Measurements from ENCODE around the gene DENND4A. TPM values are rescaled to one million over a fixed set of nuclear protein-coding genes. Genes with fewer than 3 reads are reported as not detected.

DENND4A gene
- total RNA-seq, 2 donors from 2014 or later: 15.7 to 21.8 TPM

GRCh38 chr15:65646486-65646885 lies 145.6 kb downstream of the DENND4A start:
- Histone ChIP-seq H3K27me3 (no peaks in the 10 kb centered on the region), H3K4me1 (no peaks in the 10 kb centered on the region), H3K4me3 (no peak overlapping the region), H3K9me3 (no peaks in the 10 kb centered on the region), H3K36me3 (no peaks in the 10 kb centered on the region), H3K9ac (ENCODE audit: low read depth in 2 of 2, low read length in 2 of 2) (no peak overlapping the region), H3K27ac (no peak overlapping the region)
- no peak for DNase-seq
- TF ChIP-seq CTCF (IDR thresholded peaks at IDR 0.05): no peak
- intact Hi-C loops (cut with DNase I): loop anchor here (10.0 kb wide), 1 partner anchor 178 kb away; no protein-coding TSS in a partner anchor

- Histone ChIP-seq H3K4me3 (no peak overlapping the region), H3K27ac (no peak overlapping the region), H3K4me1 (no peaks in the 10 kb centered on the region), H3K36me3 (no peaks in the 10 kb centered on the region), H3K9ac (ENCODE audit: low read depth in 2 of 2, low read length in 2 of 2) (no peak overlapping the region), H3K27me3 (no peaks in the 10 kb centered on the region), H3K9me3 (no peaks in the 10 kb centered on the region)
- no peak for TF ChIP-seq CTCF (IDR thresholded peaks at IDR 0.05)
- DNase-seq: no peak
- intact Hi-C loops (cut with DNase I): loop anchor here (10.0 kb wide), 1 partner anchor 179 kb away; no protein-coding TSS in a partner anchor
Observed at GRCh38 chr15:65645392-65645791, 146.7 kb downstream of the DENND4A start.

- intact Hi-C loops (cut with DNase I): loop anchor here (10.0 kb wide), 1 partner anchor 181 kb away; no protein-coding TSS in a partner anchor
- Histone ChIP-seq H3K36me3 (no peaks in the 10 kb centered on the region), H3K9ac (ENCODE audit: low read depth in 2 of 2, low read length in 2 of 2) (no peak overlapping the region), H3K4me3 (no peak overlapping the region), H3K9me3 (no peaks in the 10 kb centered on the region), H3K4me1 (no peaks in the 10 kb centered on the region), H3K27ac (no peak overlapping the region), H3K27me3 (no peaks in the 10 kb centered on the region)
- TF ChIP-seq CTCF (IDR thresholded peaks at IDR 0.05): no peak
- DNase-seq: no peak
Observed at GRCh38 chr15:65644282-65644681, 147.8 kb downstream of the DENND4A start.

- no peak for TF ChIP-seq CTCF (IDR thresholded peaks at IDR 0.05)
- DNase-seq: peak; percentile 49
- intact Hi-C loops (cut with DNase I): loop anchor here (10.0 kb wide), 1 partner anchor 182 kb away; no protein-coding TSS in a partner anchor
- H3K36me3 ChIP-seq: no peaks in the 10 kb centered on the region
- no peaks in the 10 kb centered on the region for H3K27me3 ChIP-seq
- no peak overlapping the region for H3K4me3 ChIP-seq
- H3K9ac ChIP-seq (ENCODE audit: low read depth in 2 of 2, low read length in 2 of 2): no peak overlapping the region
- no peaks in the 10 kb centered on the region for H3K4me1 ChIP-seq
- H3K9me3 ChIP-seq: no peaks in the 10 kb centered on the region
- no peak overlapping the region for H3K27ac ChIP-seq
Observed at GRCh38 chr15:65642594-65642993, 149.5 kb downstream of the DENND4A start.

- no peak for TF ChIP-seq CTCF (IDR thresholded peaks at IDR 0.05)
- H3K4me1 ChIP-seq: no peaks in the 10 kb centered on the region
- H3K27ac ChIP-seq: no peak overlapping the region
Observed at GRCh38 chr15:65641768-65642475, 150.2 kb downstream of the DENND4A start.

More at GRCh38 chr15:65641768-65642475, 150.2 kb downstream of the DENND4A start:
- intact Hi-C loops (cut with DNase I): loop anchor here (10.0 kb wide), 1 partner anchor 183 kb away; no protein-coding TSS in a partner anchor
- DNase-seq: no peak
- no peak overlapping the region for H3K9ac ChIP-seq (ENCODE audit: low read depth in 2 of 2, low read length in 2 of 2)
- no peak overlapping the region for H3K4me3 ChIP-seq
- H3K36me3 ChIP-seq: no peaks in the 10 kb centered on the region
- H3K9me3 ChIP-seq: no peaks in the 10 kb centered on the region
- no peaks in the 10 kb centered on the region for H3K27me3 ChIP-seq
